HEK293T (cell line): ENCODE measurements around the gene GLG1.
"Not testable (repeated sequence)": the region's sequence is repeated elsewhere in the genome, so short reads cannot be mapped to it uniquely, and the experiment has no call there.

Source experiments
- ARNT ChIP-seq: fragments of 450-650 bp; IDR thresholded peaks from 2 replicates; pipeline ENCODE4 v1.6.1; 2017; ENCODE audit warnings: mild to moderate bottlenecking
- BHLHE40 ChIP-seq: fragments of 450-650 bp; IDR thresholded peaks from 2 replicates; pipeline ENCODE4 v1.6.1; 2016; ENCODE audit warnings: mild to moderate bottlenecking, moderate library complexity, borderline replicate concordance
- ELF4 ChIP-seq: fragments of 450-650 bp; IDR thresholded peaks from 2 replicates; pipeline ENCODE4 v1.6.1; 2017; ENCODE audit warnings: antibody characterized with exemption
- SUZ12 ChIP-seq: fragments of 450-650 bp; IDR thresholded peaks from 2 replicates; pipeline ENCODE4 v1.6.1; 2016; ENCODE audit warnings: mild to moderate bottlenecking
- ZNF384 ChIP-seq: fragments of 450-650 bp; IDR thresholded peaks from 2 replicates; pipeline ENCODE4 v1.6.1; 2016

DNA sequence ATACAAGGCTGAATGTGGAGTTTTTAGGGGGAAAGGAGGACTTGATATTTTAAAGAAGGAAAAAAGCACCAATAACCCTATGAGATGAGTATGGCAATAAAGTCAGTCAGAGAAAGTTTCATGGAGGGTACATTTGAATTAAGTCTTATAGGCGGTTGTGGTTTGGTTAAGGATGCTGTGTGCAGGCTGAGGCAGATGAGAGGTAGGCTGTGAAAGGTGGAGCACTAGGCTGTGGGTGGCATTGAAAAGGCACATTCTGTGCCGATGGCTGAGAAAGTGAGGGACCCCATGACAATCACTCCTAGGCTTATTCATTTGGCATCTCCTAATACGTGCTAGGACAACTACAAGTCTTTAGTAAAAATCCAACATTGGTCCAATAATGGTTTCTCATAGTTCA is 68.1 kb downstream of the GLG1 start:
- not testable (repeated sequence) for TF ChIP-seq ELF4, SUZ12, ZNF384, ARNT, BHLHE40
